Naive thymus-derived CD4-positive, alpha-beta T cell (primary cell): ENCODE measurements around the gene TSPAN18. TPM values are rescaled to one million over a fixed set of nuclear protein-coding genes. Genes with fewer than 3 reads are reported as not detected.

ENCODE experiments used
- ATAC-seq: fragments of 150-1000 bp; cut with Tn5 transposase; 2 replicates; pipeline ENCODE4 v1.10.0; 2021; ENCODE audit warnings: mild to moderate bottlenecking, moderate library complexity
- CTCF ChIA-PET: fragments of 350-600 bp; sonication (Branson Sonifier 250); formaldehyde crosslinking; loops from one replicate; lab custom pipeline; 2021; ENCODE audit warnings: antibody characterized with exemption; lab: Charles Lee
- POLR2A ChIA-PET: fragments of 350-600 bp; sonication (Branson Sonifier 250); formaldehyde crosslinking; loops from one replicate; lab custom pipeline; 2021; ENCODE audit warnings: antibody characterized with exemption, inconsistent platforms; lab: Charles Lee
- DNase-seq, 9 donors: peaks; one replicate each; pipeline versions ENCODE4 v3.0.0 to v3.0.0-alpha.2; 2020 to 2022; ENCODE audit warnings: mixed read lengths in 1 of 9
- H3K27ac ChIP-seq: one replicate; pipeline ENCODE4 v1.7.0; 2013; ENCODE audit warnings: mild to moderate bottlenecking, low read depth, low read length, moderate library complexity
- H3K27me3 ChIP-seq, 2 donors: one replicate each; pipeline ENCODE4 v1.7.0; 2013; ENCODE audit warnings: low read length in 2 of 2, mild to moderate bottlenecking in 2 of 2, moderate library complexity in 2 of 2; ENCODE audit not compliant: control insufficient read depth in 2 of 2, insufficient read depth in 2 of 2
- H3K36me3 ChIP-seq, 3 experiments: 1 replicate in 2 of 3; 2 replicates in 1 of 3; pipeline ENCODE4 v1.7.0; 2013; ENCODE audit warnings: low read length in 3 of 3, mild to moderate bottlenecking in 3 of 3, moderate library complexity in 1 of 3; ENCODE audit not compliant: insufficient read depth in 3 of 3, control insufficient read depth in 2 of 3
- H3K4me1 ChIP-seq, 2 donors: one replicate each; pipeline ENCODE4 v1.7.0; 2013; ENCODE audit warnings: low read length in 2 of 2, mild to moderate bottlenecking in 2 of 2, moderate library complexity in 1 of 2; ENCODE audit not compliant: control insufficient read depth in 2 of 2, insufficient read depth in 2 of 2
- H3K4me3 ChIP-seq: 2 replicates; pipeline ENCODE4 v1.7.0; 2013; ENCODE audit warnings: mild to moderate bottlenecking, low read length
- H3K9me3 ChIP-seq, 3 experiments: 1 replicate in 2 of 3; 2 replicates in 1 of 3; pipeline ENCODE4 v1.7.0; 2013; ENCODE audit warnings: low read length in 3 of 3; ENCODE audit not compliant: control insufficient read depth in 2 of 3
- H3K27ac Mint-ChIP-seq, 9 donors: one replicate each; pipeline ENCODE4 v1.8.0; 2020 to 2022; ENCODE audit warnings: mixed read lengths in 9 of 9, mild to moderate bottlenecking in 8 of 9, moderate library complexity in 5 of 9, inconsistent platforms in 2 of 9
- H3K27me3 Mint-ChIP-seq, 5 donors: one replicate each; pipeline ENCODE4 v1.8.0; 2021 to 2022; ENCODE audit warnings: mixed read lengths in 5 of 5, mild to moderate bottlenecking in 1 of 5
- H3K36me3 Mint-ChIP-seq, 5 donors: one replicate each; pipeline ENCODE4 v1.8.0; 2020 to 2022; ENCODE audit warnings: mixed read lengths in 5 of 5, mild to moderate bottlenecking in 3 of 5, inconsistent platforms in 1 of 5
- H3K4me1 Mint-ChIP-seq, 7 donors: one replicate each; pipeline ENCODE4 v1.8.0; 2020 to 2022; ENCODE audit warnings: mixed read lengths in 7 of 7, mild to moderate bottlenecking in 3 of 7, inconsistent platforms in 1 of 7
- H3K4me3 Mint-ChIP-seq, 10 donors: one replicate each; pipeline ENCODE4 v1.8.0; 2020 to 2022; ENCODE audit warnings: mild to moderate bottlenecking in 10 of 10, mixed read lengths in 10 of 10, moderate library complexity in 6 of 10, inconsistent platforms in 2 of 10
- H3K9me3 Mint-ChIP-seq, 11 donors: one replicate each; pipeline ENCODE4 v1.8.0; 2020 to 2022; ENCODE audit warnings: mixed read lengths in 11 of 11, mild to moderate bottlenecking in 4 of 11, inconsistent platforms in 1 of 11, moderate library complexity in 1 of 11
- intact Hi-C, 2 donors: fragments of 100-400 bp; cut with micrococcal nuclease; formaldehyde crosslinking; loops; one replicate each; pipeline ENCODE4 v1.15.1; 2023
- polyA plus RNA-seq, 2 donors: library from polyadenylated mRNA; unstranded; fragments of 300-500 nt; fragmentation: Illumina TruSeq; gene quantifications; one replicate each; pipeline ENCODE4 v1.2.3, GENCODE V29; 2021
- total RNA-seq, 6 experiments: library from RNA in 5 of 6; stranded (reverse) in 5 of 6; gene quantifications; 1 replicate in 5 of 6; 2 replicates in 1 of 6; pipeline ENCODE4 v1.2.3 and lab custom pipeline; 2021 to 2026

TSPAN18 gene
- total and polyA plus RNA-seq, 7 experiments from 2014 or later = 8.8 to 57.0 (median 21.7) TPM

DNA sequence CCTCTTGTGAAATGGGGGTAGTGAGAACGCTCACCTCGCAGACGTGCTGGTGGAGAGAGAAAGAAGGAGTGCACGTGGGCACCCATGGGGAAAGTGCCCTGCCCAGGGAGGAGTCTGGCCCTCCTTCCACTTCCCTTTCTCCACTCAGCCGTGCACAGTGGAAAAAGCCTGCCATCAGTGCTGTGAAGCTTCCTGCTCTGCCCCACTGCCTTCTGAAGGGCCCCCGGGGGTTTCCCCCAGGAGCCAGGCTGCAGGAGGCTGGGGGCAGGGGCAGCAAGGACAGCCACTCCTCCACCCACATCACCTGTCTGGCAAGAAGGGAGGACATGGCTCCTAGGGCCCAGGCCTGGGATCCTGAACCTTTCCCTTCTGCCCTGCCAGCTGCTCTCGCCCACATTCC lies 216.4 kb downstream of the TSPAN18 start:
- intact Hi-C loops = no loop called here
- Histone ChIP-seq H3K4me1 (peaks cover 0 to 6% of the 10 kb centered on the region in 2 donors), H3K36me3 (no peaks in the 10 kb centered on the region), H3K9me3 (no peaks in the 10 kb centered on the region), H3K27ac (no peak overlapping the region), H3K27me3 (no peaks in the 10 kb centered on the region), H3K4me3 (no peak overlapping the region)
- peak in 1 of 9 donors; percentile 35 for DNase-seq
- CTCF ChIA-PET = interaction anchor here (18.6 kb wide), 1 partner anchor 161 kb away, joined by 567 read pairs; no protein-coding TSS in a partner anchor
- Mint-ChIP-seq H3K4me3 (peak overlapping the region in 2 of 10 donors; percentile 12 to 37), H3K4me1 (peaks cover 0 to 23% (median 10%) of the 10 kb centered on the region in 7 donors), H3K27ac (no peak overlapping the region), H3K27me3 (peaks cover 0 to 14% (median 0%) of the 10 kb centered on the region in 5 donors), H3K9me3 (peaks cover 0 to 3% (median 0%) of the 10 kb centered on the region in 11 donors), H3K36me3 (no peaks in the 10 kb centered on the region)
- peak; percentile 73 for ATAC-seq
- POLR2A ChIA-PET = no interaction called here

- no peaks in the 10 kb centered on the region for H3K36me3 ChIP-seq
- Mint-ChIP-seq H3K4me1 (peaks cover 0 to 25% (median 10%) of the 10 kb centered on the region in 7 donors), H3K4me3 (peak overlapping the region in 1 of 10 donors; percentile 37), H3K36me3 (no peaks in the 10 kb centered on the region), H3K9me3 (peaks cover 0 to 3% (median 0%) of the 10 kb centered on the region in 11 donors), H3K27ac (peak overlapping the region in 3 of 9 donors; percentile 13 to 34 (median 24)), H3K27me3 (peaks cover 0 to 19% (median 0%) of the 10 kb centered on the region in 5 donors)
- POLR2A ChIA-PET = no interaction called here
- H3K4me3 ChIP-seq = no peak overlapping the region
- H3K4me1 ChIP-seq = peaks cover 0 to 9% of the 10 kb centered on the region in 2 donors
- no peak overlapping the region for H3K27ac ChIP-seq
- intact Hi-C loops = no loop called here
- no peaks in the 10 kb centered on the region for H3K27me3 ChIP-seq
- CTCF ChIA-PET = interaction anchor here (1.7 kb wide), 1 partner anchor 160 kb away, joined by 7 read pairs; no protein-coding TSS in a partner anchor
- no peak for DNase-seq
- ATAC-seq = no peak
- H3K9me3 ChIP-seq = no peaks in the 10 kb centered on the region
Observed at GRCh38 chr11:44943696-44944095, 216.9 kb downstream of the TSPAN18 start.

DNA sequence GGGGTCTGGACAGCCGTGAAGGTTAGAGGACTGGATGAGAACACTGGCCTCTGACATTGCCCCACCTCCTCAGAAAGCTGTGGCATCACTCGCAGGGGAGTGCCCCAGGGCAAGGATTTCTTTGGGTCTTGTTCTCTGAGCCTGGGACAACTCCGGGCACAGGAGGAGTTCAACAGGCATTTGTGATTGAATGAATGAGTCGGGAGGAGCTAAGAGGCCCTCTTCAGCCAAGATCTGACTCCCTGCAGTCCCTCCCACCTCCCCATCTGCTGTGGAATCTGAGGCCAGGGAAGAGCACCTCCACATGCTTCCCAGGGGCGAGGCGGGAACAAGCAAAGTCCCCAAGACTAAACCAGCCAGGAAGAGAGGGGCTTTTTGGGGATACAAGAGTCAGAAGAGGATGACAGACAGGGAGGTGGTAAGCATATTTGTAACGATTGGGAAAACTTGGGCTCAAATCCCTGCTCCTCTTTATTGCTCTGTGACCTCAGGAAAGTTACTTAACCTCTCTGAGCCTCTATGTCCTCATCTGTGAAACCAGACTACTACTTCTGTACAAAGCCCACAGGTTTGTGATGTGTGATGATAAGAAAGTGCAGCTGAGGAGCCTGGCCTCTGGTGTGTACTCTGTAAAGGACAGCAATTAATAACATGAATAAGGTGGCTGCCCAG lies 217.6 kb downstream of the TSPAN18 start:
- Mint-ChIP-seq H3K4me1 (peaks cover 0 to 30% (median 10%) of the 10 kb centered on the region in 7 donors), H3K27me3 (peaks cover 0 to 26% (median 0%) of the 10 kb centered on the region in 5 donors), H3K4me3 (no peak overlapping the region), H3K36me3 (no peaks in the 10 kb centered on the region), H3K9me3 (peaks cover 0 to 3% (median 0%) of the 10 kb centered on the region in 11 donors), H3K27ac (peak overlapping the region in 1 of 9 donors; percentile 24)
- DNase-seq = no peak
- ChIA-PET CTCF (interaction anchor here (1.1 to 1.7 kb wide), 2 partner anchors 17 to 160 kb away, joined by 3 to 7 read pairs; no protein-coding TSS in a partner anchor), POLR2A (no interaction called here)
- no peaks in the 10 kb centered on the region for H3K9me3 ChIP-seq
- ATAC-seq = no peak
- intact Hi-C loops = no loop called here
- no peaks in the 10 kb centered on the region for H3K36me3 ChIP-seq
- H3K27me3 ChIP-seq = no peaks in the 10 kb centered on the region
- no peak overlapping the region for H3K4me3 ChIP-seq
- no peak overlapping the region for H3K27ac ChIP-seq
- peaks cover 0 to 11% of the 10 kb centered on the region in 2 donors for H3K4me1 ChIP-seq

DNA sequence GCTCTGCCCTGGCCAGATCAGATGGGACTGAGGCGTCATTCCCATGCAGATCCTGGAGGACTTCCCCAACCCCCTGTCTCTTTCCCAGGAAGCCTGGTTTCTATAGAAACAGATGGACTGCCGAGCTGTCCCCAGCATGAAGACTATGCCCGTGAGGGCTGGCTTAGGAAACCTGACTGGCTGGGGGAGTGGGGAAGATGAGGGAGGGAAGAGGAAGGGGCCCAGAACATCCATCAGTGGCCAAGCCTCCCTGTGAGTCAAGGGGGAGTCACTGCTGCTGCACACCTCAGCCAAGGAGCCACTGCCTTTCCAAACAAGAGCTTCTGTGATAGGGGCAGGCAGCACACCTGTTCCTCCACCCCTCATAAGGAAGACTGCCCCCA lies 218.1 kb downstream of the TSPAN18 start:
- peaks cover 0 to 31% (median 10%) of the 10 kb centered on the region in 7 donors for H3K4me1 Mint-ChIP-seq
- H3K27me3 Mint-ChIP-seq = peaks cover 0 to 27% (median 0%) of the 10 kb centered on the region in 5 donors
- CTCF ChIA-PET = interaction anchor here (1.1 to 1.7 kb wide), 3 partner anchors 9 to 159 kb away, joined by 3 to 7 read pairs (median 5); no protein-coding TSS in a partner anchor

DNA sequence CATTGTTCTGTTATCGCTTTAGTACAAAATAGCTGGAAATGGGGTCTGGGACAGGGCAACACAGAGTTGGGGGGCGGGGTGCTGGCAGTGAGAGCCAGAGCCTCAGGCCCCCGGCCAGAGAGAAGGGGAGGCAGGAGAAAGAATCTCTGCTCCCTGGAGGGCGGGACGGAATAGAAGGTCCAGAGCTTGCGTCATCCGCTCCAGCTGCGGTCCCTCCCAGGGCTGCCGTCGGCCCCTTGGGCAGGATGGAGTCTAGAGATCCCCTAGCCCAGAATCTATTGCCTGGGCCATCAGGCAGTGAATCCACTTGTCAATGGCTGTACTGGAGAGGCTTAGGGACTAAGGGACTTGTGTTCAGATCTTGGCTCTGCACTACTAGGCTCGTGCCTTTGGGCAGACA lies 218.9 kb downstream of the TSPAN18 start:
- Histone ChIP-seq H3K4me3 (no peak overlapping the region), H3K4me1 (peaks cover 0 to 11% of the 10 kb centered on the region in 2 donors), H3K36me3 (no peaks in the 10 kb centered on the region), H3K9me3 (no peaks in the 10 kb centered on the region), H3K27me3 (no peaks in the 10 kb centered on the region), H3K27ac (no peak overlapping the region)
- intact Hi-C loops = no loop called here
- DNase-seq = no peak
- H3K4me1 Mint-ChIP-seq = peaks cover 0 to 28% (median 10%) of the 10 kb centered on the region in 7 donors
- H3K36me3 Mint-ChIP-seq = no peaks in the 10 kb centered on the region
- peaks cover 0 to 27% (median 0%) of the 10 kb centered on the region in 5 donors for H3K27me3 Mint-ChIP-seq
- H3K27ac Mint-ChIP-seq = no peak overlapping the region
- no peak overlapping the region for H3K4me3 Mint-ChIP-seq
- peaks cover 0 to 3% (median 0%) of the 10 kb centered on the region in 11 donors for H3K9me3 Mint-ChIP-seq
- ChIA-PET POLR2A (no interaction called here), CTCF (interaction anchor here (1.1 kb wide), 1 partner anchor 10 kb away, joined by 5 read pairs; no protein-coding TSS in a partner anchor)
- no peak for ATAC-seq

More for the DNA sequence above, 218.1 kb downstream of the TSPAN18 start:
- H3K4me3 ChIP-seq = no peak overlapping the region
- no peaks in the 10 kb centered on the region for H3K9me3 ChIP-seq
- no peak overlapping the region for H3K27ac ChIP-seq
- H3K27ac Mint-ChIP-seq = no peak overlapping the region
- peaks cover 0 to 11% of the 10 kb centered on the region in 2 donors for H3K4me1 ChIP-seq
- no peak overlapping the region for H3K4me3 Mint-ChIP-seq
- H3K9me3 Mint-ChIP-seq = peaks cover 0 to 3% (median 0%) of the 10 kb centered on the region in 11 donors
- H3K27me3 ChIP-seq = no peaks in the 10 kb centered on the region
- no peak for DNase-seq
- POLR2A ChIA-PET = no interaction called here
- no peaks in the 10 kb centered on the region for H3K36me3 Mint-ChIP-seq
- no peaks in the 10 kb centered on the region for H3K36me3 ChIP-seq
- intact Hi-C loops = no loop called here
- no peak for ATAC-seq

DNA sequence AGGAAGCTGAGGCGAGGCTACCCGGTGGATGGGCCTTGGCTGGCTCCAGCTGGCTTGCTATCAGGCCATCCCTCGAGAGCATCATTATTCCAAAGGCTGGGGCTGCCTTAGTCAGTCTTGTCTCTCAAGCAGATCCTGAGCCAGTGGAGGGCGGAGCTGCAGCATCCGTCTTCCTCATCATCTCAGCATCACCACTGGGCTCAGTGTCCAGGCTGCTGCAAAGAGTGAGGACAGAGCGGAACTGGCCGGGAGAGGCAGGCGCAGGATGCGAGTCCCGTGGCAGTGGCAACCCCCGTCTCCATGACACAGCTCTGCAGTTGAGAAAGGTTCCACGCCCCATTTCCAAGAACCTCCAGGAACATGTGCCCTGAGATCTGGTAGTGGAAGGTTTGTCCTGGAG lies 219.5 kb downstream of the TSPAN18 start:
- ChIA-PET POLR2A (no interaction called here), CTCF (interaction anchor here (1.0 kb wide), 1 partner anchor 158 kb away, joined by 5 read pairs; no protein-coding TSS in a partner anchor)
- Histone ChIP-seq H3K9me3 (no peaks in the 10 kb centered on the region), H3K4me3 (no peak overlapping the region), H3K4me1 (peaks cover 0 to 11% of the 10 kb centered on the region in 2 donors), H3K27ac (no peak overlapping the region), H3K36me3 (no peaks in the 10 kb centered on the region), H3K27me3 (no peaks in the 10 kb centered on the region)
- H3K36me3 Mint-ChIP-seq = no peaks in the 10 kb centered on the region
- ATAC-seq (no peak), DNase-seq (no peak)
- H3K27ac Mint-ChIP-seq = no peak overlapping the region
- intact Hi-C loops = no loop called here
- H3K27me3 Mint-ChIP-seq = peaks cover 0 to 30% (median 0%) of the 10 kb centered on the region in 5 donors
- H3K4me1 Mint-ChIP-seq = peaks cover 2 to 28% (median 10%) of the 10 kb centered on the region in 7 donors
- H3K9me3 Mint-ChIP-seq = peaks cover 0 to 3% (median 0%) of the 10 kb centered on the region in 11 donors
- H3K4me3 Mint-ChIP-seq = peak overlapping the region in 1 of 10 donors; percentile 16
